ENCODE measurements around the gene SYK.

GRCh38 chr9:90810691-90811090 is 9.1 kb downstream of the SYK start:
- TF ChIP-seq HDGF (IDR thresholded peaks at IDR 0.05; ENCODE audit: borderline replicate concordance) = no peak
- no peak for TF ChIP-seq SUZ12 (IDR thresholded peaks at IDR 0.05)
- no peak for TF ChIP-seq ELF4 (IDR thresholded peaks at IDR 0.05)
- TF ChIP-seq TARDBP (IDR thresholded peaks at IDR 0.05) = no peak
- no peak for TF ChIP-seq PKNOX1 (IDR thresholded peaks at IDR 0.05)
- TF ChIP-seq FOXA1 (IDR thresholded peaks at IDR 0.05) = no peak
- no peak for TF ChIP-seq LEF1 (IDR thresholded peaks at IDR 0.05; ENCODE audit: borderline replicate concordance)
- TF ChIP-seq SP1 (IDR thresholded peaks at IDR 0.05) = no peak
- TF ChIP-seq BHLHE40 (IDR thresholded peaks at IDR 0.05; ENCODE audit: borderline replicate concordance) = no peak
- TF ChIP-seq L3MBTL2 (conservative IDR thresholded peaks at IDR 0.05) = no peak
- TF ChIP-seq NFRKB (IDR thresholded peaks at IDR 0.05) = no peak
- TF ChIP-seq ARNT (IDR thresholded peaks at IDR 0.05) = no peak
- no peak for TF ChIP-seq FOXK2 (IDR thresholded peaks at IDR 0.05)

All from HEK293T (cell line).